Measurements from ENCODE around the gene DCAF11.

Gene DCAF11

GRCh38 chr14:24100982-24101494 is 13.5 kb upstream of the DCAF11 start:
- no peak for TF ChIP-seq CTCF (IDR thresholded peaks at IDR 0.05)

GRCh38 chr14:24102357-24103048 is 12.1 kb upstream of the DCAF11 start:
- TF ChIP-seq CTCF (IDR thresholded peaks at IDR 0.05): no peak

- no peak for TF ChIP-seq CTCF (IDR thresholded peaks at IDR 0.05)
Observed at GRCh38 chr14:24103451-24103850, 11.1 kb upstream of the DCAF11 start.

- no peak for TF ChIP-seq CTCF (IDR thresholded peaks at IDR 0.05)
Observed at GRCh38 chr14:24106672-24107271, 7.8 kb upstream of the DCAF11 start.

GRCh38 chr14:24108336-24108874 is 6.2 kb upstream of the DCAF11 start:
- TF ChIP-seq CTCF (IDR thresholded peaks at IDR 0.05): no peak

- TF ChIP-seq CTCF (IDR thresholded peaks at IDR 0.05): no peak
Observed at GRCh38 chr14:24110060-24110459, 4.5 kb upstream of the DCAF11 start.

- no peak for TF ChIP-seq CTCF (IDR thresholded peaks at IDR 0.05)
Observed at GRCh38 chr14:24110523-24110922, 4.1 kb upstream of the DCAF11 start.
